GM12878 (cell line): ENCODE results near the gene BCAS4. TPM values are rescaled to one million over a fixed set of nuclear protein-coding genes. Genes with fewer than 3 reads are reported as not detected.
A peak's percentile ranks its signal among the peaks of the same experiment; 100 is the strongest.

Experiments
- ATAC-seq: fragments of 200-7000 bp; cut with Tn5 transposase; 3 replicates; pipeline ENCODE4 v1.9.1; 2020; ENCODE audit warnings: mild to moderate bottlenecking, moderate library complexity
- BruUV-seq: library from RNA; stranded (reverse); fragments of 400-500 nt; replicated peaks from 2 replicates; lab custom pipeline; 2021; lab: Mats Ljungman, UMichigan
- CTCF ChIA-PET: fragments of 300-600 bp; sonication (Branson Sonifier 250); formaldehyde crosslinking; extraction: SDS; loops from one replicate; lab custom pipeline; 2021; ENCODE audit warnings: inconsistent platforms; lab: Yijun Ruan, JAX
- POLR2A ChIA-PET: fragments of 350-600 bp; formaldehyde crosslinking; extraction: SDS; loops from one replicate; lab custom pipeline; 2021; ENCODE audit warnings: inconsistent platforms; lab: Charles Lee
- RAD21 ChIA-PET: fragments of 300-600 bp; sonication (Branson Sonifier 250); formaldehyde crosslinking; loops from one replicate; lab custom pipeline; 2023; ENCODE audit warnings: antibody characterized with exemption; ENCODE audit not compliant: unreplicated experiment; lab: Charles Lee
- SMC1A ChIA-PET: fragments of 300-600 bp; sonication (Branson Sonifier 250); formaldehyde crosslinking; loops from one replicate; lab custom pipeline; 2023; ENCODE audit not compliant: unreplicated experiment, uncharacterized antibody; lab: Charles Lee
- DNase-seq: peaks from one replicate; pipeline ENCODE4 v3.0.0-alpha.2; 2011; ENCODE audit warnings: low read depth, low spot score
- FAIRE-seq: peaks from 3 replicates; lab custom pipeline; 2011; peaks lifted over from hg19 to GRCh38; lab: Jason Lieb, UNC
- H2AFZ ChIP-seq: 2 replicates; pipeline ENCODE4 v1.6.0; 2011; ENCODE audit warnings: low read depth, low read length, control low read depth; ENCODE audit not compliant: control insufficient read depth
- H3K27ac ChIP-seq: 2 replicates; pipeline ENCODE4 v1.5.1; 2011; ENCODE audit warnings: control low read depth; ENCODE audit not compliant: control insufficient read depth, insufficient read depth
- H3K27me3 ChIP-seq, 2 experiments: replicated peaks in 1 of 2; 2 replicates each; pipeline versions ENCODE4 v1.6.0 to v1.6.1; 2011; ENCODE audit warnings: low read length in 1 of 2; ENCODE audit not compliant: control insufficient read depth in 2 of 2, insufficient read depth in 2 of 2
- H3K36me3 ChIP-seq, 2 experiments: 2 replicates each; pipeline ENCODE4 v1.5.1; 2011; ENCODE audit warnings: low read length in 1 of 2; ENCODE audit not compliant: control insufficient read depth in 2 of 2, insufficient read depth in 2 of 2
- H3K4me1 ChIP-seq: 2 replicates; pipeline ENCODE4 v1.6.1; 2011; ENCODE audit warnings: mild to moderate bottlenecking, low read length, moderate library complexity, mixed read lengths; ENCODE audit not compliant: control insufficient read depth, insufficient read depth
- H3K4me2 ChIP-seq: 2 replicates; pipeline ENCODE4 v1.6.0; 2011; ENCODE audit warnings: control low read depth; ENCODE audit not compliant: control insufficient read depth, insufficient read depth
- H3K4me3 ChIP-seq: fragments of 200-600 bp; sonication (generic); 2 replicates; pipeline ENCODE4 v1.5.1; 2016
- H3K79me2 ChIP-seq: 2 replicates; pipeline ENCODE4 v1.6.0; 2011; ENCODE audit warnings: low read length; ENCODE audit not compliant: control insufficient read depth, insufficient read depth
- H3K9ac ChIP-seq: 2 replicates; pipeline ENCODE4 v1.8.0; 2011; ENCODE audit warnings: low read length, control low read depth, mixed read lengths; ENCODE audit not compliant: control insufficient read depth, insufficient read depth
- H3K9me3 ChIP-seq: replicated peaks from 3 replicates; pipeline ENCODE4 v1.5.1; 2011; ENCODE audit warnings: mild to moderate bottlenecking, low read length; ENCODE audit not compliant: control insufficient read depth, insufficient read depth
- H4K20me1 ChIP-seq: 2 replicates; pipeline ENCODE4 v1.6.0; 2011; ENCODE audit not compliant: control insufficient read depth, insufficient read depth
- BHLHE40 ChIP-seq, 2 experiments: fragments of 450-650 bp in 1 of 2; IDR thresholded peaks; 2 replicates each; pipeline ENCODE4 v1.6.1; 2011 to 2017; ENCODE audit warnings: low read depth in 2 of 2, borderline replicate concordance in 1 of 2, improper control_type of control experiment in 1 of 2, low read length in 1 of 2, mild to moderate bottlenecking in 1 of 2
- IRF4 ChIP-seq: IDR thresholded peaks from 2 replicates; pipeline ENCODE4 v1.6.1; 2011; ENCODE audit warnings: low read depth, low read length
- KDM1A ChIP-seq: fragments of 200-600 bp; sonication (generic); IDR thresholded peaks from 2 replicates; pipeline ENCODE4 v1.6.1; 2016; ENCODE audit warnings: borderline replicate concordance
- MTA3 ChIP-seq: IDR thresholded peaks from 2 replicates; pipeline ENCODE4 v1.6.1; 2012; ENCODE audit warnings: low read length, inconsistent platforms, borderline replicate concordance
- TAF1 ChIP-seq: IDR thresholded peaks from 2 replicates; pipeline ENCODE4 v1.6.1; 2011; ENCODE audit warnings: mild to moderate bottlenecking, low read depth, low read length, borderline replicate concordance
- WGBS: methylation state at CpG from one replicate; pipeline ENCODE4 v1.1.6; 2016; ENCODE audit warnings: low lambda C conversion rate; ENCODE audit not compliant: insufficient replicate concordance, insufficient coverage; ENCODE audit errors: missing lambda C conversion rate; 5-methylcytosine and 5-hydroxymethylcytosine counted together
- in situ Hi-C: fragments of 300-500 bp; cut with MboI; formaldehyde crosslinking; loops from 9 replicates; pipeline ENCODE4 v1.14.3; 2018; ENCODE audit warnings: mixed read lengths
- intact Hi-C: fragments of 100-400 bp; cut with micrococcal nuclease; formaldehyde crosslinking; loops from one replicate; pipeline ENCODE4 v1.14.2; 2022; ENCODE audit not compliant: unreplicated experiment
- polyA plus RNA-seq, 11 experiments: library from polyadenylated mRNA; depleted of rRNA in 4 of 11; unstranded in 6 of 11; stranded (reverse) in 5 of 11; fragments of >200 nt; fragmentation: Nextera tagmentation in 4 of 11; fragmentation: Illumina TruSeq in 1 of 11; extraction: Ambion mirVana in 4 of 11; extraction: Trizol in 1 of 11; gene quantifications; 1 replicate in 1 of 11; 2 replicates in 10 of 11; pipeline versions ENCODE4 v1.2.1 to v1.2.3, GENCODE V29; 2011 to 2016; ENCODE audit warnings: inconsistent platforms in 2 of 11, missing spikeins in 2 of 11, low read depth in 1 of 11
- total RNA-seq, 4 experiments: library from RNA; depleted of rRNA in 3 of 4; stranded (reverse); fragments of >200 nt in 3 of 4; fragmentation: Illumina TruSeq in 1 of 4; extraction: Trizol in 1 of 4; gene quantifications; 2 replicates each; pipeline versions ENCODE4 v1.2.1 to v1.2.3, GENCODE V29; 2013 to 2021

Gene BCAS4
- total and polyA plus RNA-seq, 10 of the 15 experiments (the other 5 are each of a cell fraction or from before 2014, with no cell fraction given) = 14.8 to 214 (median 65.3) TPM

- TF ChIP-seq BHLHE40 (IDR thresholded peaks at IDR 0.05; ENCODE audit: borderline replicate concordance in 1 of 2, low read depth in 2 of 2, low read length in 1 of 2) (no peak), KDM1A (no peak)
- TF ChIP-seq, all 136 proteins: peak for 0
Measured at GRCh38 chr20:50845566-50846215, 50.8 kb downstream of the BCAS4 start (continued).

GRCh38 chr20:50848341-50848808 is 53.5 kb downstream of the BCAS4 start:
- peaks cover 6 to 10% of the 10 kb centered on the region in 2 experiments for H3K36me3 ChIP-seq
- H3K4me3 ChIP-seq = no peak overlapping the region
- H4K20me1 ChIP-seq = no peaks in the 10 kb centered on the region
- no peak for ATAC-seq
- in situ Hi-C loops (no loop called here), intact Hi-C loops (no loop called here)
- POLR2A ChIA-PET = interaction anchor here (0.6 to 1.5 kb wide), 3 partner anchors 27 to 55 kb away, joined by 3 to 8 read pairs (median 3); no protein-coding TSS in a partner anchor
- no peaks in the 10 kb centered on the region for H3K9me3 ChIP-seq
- peaks cover 58% of the 10 kb centered on the region for H3K4me1 ChIP-seq
- no peak for TF ChIP-seq MTA3
- TF ChIP-seq IRF4 = no peak
- no peak for TF ChIP-seq TAF1
- TF ChIP-seq, all 136 proteins: peak for 0
- FAIRE-seq = no peak
- CTCF ChIA-PET = interaction anchor here (0.9 to 2.3 kb wide), 4 partner anchors 9 to 81 kb away, joined by 3 to 9 read pairs (median 6); partner anchors contain the start of gene BCAS4
- RAD21 ChIA-PET = interaction anchor here (0.6 to 2.3 kb wide), 6 partner anchors 10 to 79 kb away, joined by 3 to 8 read pairs (median 3); partner anchors contain the start of gene BCAS4
- Histone ChIP-seq H3K4me2 (peak overlapping the region; percentile 58), H3K27ac (peak overlapping the region; percentile 49), H3K27me3 (no peaks in the 10 kb centered on the region), H3K9ac (peak overlapping the region; percentile 13), H3K79me2 (peaks cover 4% of the 10 kb centered on the region), H2AFZ (no peak overlapping the region)
- 65% methylated on average over 8 of the region's 8 CpGs for WGBS
- SMC1A ChIA-PET = interaction anchor here (0.5 to 2.6 kb wide), 5 partner anchors 29 to 451 kb away, joined by 3 to 9 read pairs (median 3); no protein-coding TSS in a partner anchor
- no TSS peak for BruUV-seq
- DNase-seq = no peak
